ENCODE measurements around the gene HRH1.
"Not testable (repeated sequence)": the region's sequence is repeated elsewhere in the genome, so short reads cannot be mapped to it uniquely, and the experiment has no call there.

HRH1 gene, protein sequence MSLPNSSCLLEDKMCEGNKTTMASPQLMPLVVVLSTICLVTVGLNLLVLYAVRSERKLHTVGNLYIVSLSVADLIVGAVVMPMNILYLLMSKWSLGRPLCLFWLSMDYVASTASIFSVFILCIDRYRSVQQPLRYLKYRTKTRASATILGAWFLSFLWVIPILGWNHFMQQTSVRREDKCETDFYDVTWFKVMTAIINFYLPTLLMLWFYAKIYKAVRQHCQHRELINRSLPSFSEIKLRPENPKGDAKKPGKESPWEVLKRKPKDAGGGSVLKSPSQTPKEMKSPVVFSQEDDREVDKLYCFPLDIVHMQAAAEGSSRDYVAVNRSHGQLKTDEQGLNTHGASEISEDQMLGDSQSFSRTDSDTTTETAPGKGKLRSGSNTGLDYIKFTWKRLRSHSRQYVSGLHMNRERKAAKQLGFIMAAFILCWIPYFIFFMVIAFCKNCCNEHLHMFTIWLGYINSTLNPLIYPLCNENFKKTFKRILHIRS

DNA sequence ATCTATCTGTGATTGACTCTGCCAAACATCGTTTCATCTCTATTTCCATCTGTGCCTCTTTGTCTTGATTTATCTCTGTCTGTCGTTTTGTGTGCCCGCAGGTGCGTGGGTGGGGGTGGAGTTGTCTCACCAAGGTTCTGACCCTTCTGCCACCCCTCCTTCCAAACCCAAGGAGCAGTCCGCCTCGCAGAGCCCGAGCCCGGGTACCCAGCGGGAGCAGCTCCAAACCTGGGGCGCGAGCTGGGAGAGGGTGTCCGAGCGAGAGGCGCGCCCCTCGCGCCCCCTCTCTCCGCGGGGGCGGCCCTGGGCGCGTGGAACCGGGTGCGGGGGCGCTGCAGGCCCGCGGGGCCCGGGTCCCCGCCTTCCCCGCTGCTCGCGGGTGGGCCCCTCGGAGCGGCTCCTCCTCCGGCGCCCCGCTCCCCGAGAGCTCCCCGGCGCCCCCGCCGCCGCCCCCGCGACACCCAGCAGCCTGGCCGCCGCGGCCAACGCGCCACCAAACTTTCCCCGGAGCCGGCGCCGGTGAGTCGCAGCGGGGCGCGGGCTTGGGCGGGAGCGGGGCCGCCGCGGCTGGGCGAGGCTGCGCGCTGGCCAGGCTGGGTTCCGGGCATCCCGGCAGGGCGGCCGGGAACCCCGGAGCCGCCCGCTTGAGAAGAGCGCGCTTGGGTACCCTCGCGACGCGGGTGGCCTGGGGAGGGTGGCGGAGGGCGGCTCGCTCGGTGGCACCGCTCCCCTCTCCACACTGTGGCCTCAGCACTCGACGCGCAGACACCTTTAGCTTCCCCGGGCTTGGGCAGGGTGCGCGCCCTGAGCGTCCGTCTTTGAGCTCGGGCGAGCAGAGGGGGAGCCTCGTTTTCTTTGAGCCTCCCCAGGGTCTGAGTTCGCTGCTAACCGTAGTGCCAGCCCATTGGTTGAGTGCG is at the start of gene HRH1:
Gene HRH1, plus strand, starts transcription at position 458 of the 917 bp plus-strand sequence. CDS start 104,545 bp downstream, outside the sequence.
- no peak within 1 kb of the TSS for H3K27ac Mint-ChIP-seq
- no peaks in the 10 kb centered on the region for H3K9me3 Mint-ChIP-seq
- no peak for DNase-seq
- peak; percentile 61 for ATAC-seq
- H3K27me3 Mint-ChIP-seq: peaks cover 87% of the 10 kb centered on the region
- H3K4me1 Mint-ChIP-seq: peaks cover 19% of the 10 kb centered on the region
- H3K4me3 Mint-ChIP-seq: peak within 1 kb of the TSS; percentile 56 to 74

DNA sequence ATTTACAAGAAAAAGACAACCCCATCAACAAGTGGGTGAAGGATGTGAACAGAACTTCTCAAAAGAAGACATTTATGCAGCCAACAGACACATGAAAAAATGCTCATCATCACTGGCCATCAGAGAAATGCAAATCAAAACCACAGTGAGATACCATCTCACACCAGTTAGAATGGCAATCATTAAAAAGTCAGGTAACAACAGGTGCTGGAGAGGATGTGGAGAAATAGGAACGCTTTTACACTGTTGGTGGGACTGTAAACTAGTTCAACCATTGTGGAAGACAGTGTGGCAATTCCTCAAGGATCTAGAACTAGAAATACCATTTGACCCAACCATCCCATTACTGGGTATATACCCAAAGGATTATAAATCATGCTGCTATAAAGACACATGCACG is 41.0 kb upstream of the HRH1 start:
- H3K4me1 Mint-ChIP-seq, H3K27ac Mint-ChIP-seq, ATAC-seq, H3K4me3 Mint-ChIP-seq, H3K9me3 Mint-ChIP-seq, DNase-seq: not testable (repeated sequence)
- peaks cover 68% of the 10 kb centered on the region for H3K27me3 Mint-ChIP-seq

DNA sequence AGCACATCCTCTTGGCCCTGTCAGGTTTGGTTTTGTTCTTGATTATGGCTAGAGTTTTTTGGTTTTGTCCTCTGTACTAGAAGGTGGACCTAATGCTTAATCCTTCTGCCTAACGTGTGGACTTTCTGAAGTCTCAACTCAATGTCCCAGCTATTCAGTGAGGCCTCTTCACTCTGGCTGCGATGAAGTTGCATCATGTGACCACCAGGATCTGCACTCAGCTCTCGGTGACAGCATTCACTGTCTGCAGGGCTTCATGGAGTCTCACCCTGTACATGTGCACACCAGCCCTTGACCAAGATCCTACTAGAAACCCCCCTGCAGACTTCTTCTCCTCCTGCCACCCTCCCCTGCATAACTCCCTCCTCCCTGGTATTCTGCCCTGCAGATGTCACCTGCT is 38.7 kb upstream of the HRH1 start:
- Mint-ChIP-seq H3K27ac (no peak overlapping the region), H3K4me3 (no peak overlapping the region), H3K27me3 (peaks cover 72% of the 10 kb centered on the region), H3K4me1 (no peaks in the 10 kb centered on the region), H3K9me3 (peaks cover 0 to 6% of the 10 kb centered on the region in 2 donors)
- no peak for DNase-seq
- ATAC-seq: no peak

DNA sequence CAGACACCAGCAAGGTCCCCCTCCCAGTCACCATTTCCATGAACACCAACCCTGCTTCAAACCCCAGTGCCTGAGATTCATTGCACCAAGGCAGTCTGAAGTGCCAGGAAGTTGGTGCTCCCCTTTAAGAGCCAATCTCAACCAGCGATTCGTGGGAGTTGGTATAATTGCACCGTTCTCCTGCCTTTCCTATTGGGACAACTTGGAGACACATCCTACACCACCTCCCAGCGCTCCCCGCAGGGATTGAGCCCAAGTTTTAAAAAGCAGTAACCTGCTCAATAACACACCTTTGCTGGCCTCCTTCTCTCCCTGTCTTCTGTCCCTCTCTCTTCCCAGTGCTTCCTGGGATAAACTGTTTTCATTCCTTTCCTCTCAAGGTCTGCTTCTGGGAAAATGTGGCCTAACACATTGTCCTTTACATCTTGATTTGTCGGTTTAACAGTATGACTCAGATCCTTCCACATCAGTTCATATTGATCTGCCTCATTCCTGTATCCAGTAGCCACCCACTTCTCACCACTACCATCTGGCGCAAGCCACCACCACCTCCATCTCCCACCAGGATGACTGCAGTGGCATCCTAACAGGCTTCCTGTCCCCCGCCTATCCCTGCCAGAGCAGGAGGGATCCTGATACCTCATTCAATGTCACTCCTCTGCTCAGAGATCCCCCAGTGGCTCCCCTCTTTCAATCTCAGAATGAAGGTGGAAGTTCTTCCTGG is 37.8 kb upstream of the HRH1 start:
- no peak overlapping the region for H3K4me3 Mint-ChIP-seq
- H3K4me1 Mint-ChIP-seq: no peaks in the 10 kb centered on the region
- ATAC-seq (no peak), DNase-seq (no peak)
- H3K27me3 Mint-ChIP-seq: peaks cover 69% of the 10 kb centered on the region
- no peak overlapping the region for H3K27ac Mint-ChIP-seq
- H3K9me3 Mint-ChIP-seq: peaks cover 0 to 6% of the 10 kb centered on the region in 2 donors

DNA sequence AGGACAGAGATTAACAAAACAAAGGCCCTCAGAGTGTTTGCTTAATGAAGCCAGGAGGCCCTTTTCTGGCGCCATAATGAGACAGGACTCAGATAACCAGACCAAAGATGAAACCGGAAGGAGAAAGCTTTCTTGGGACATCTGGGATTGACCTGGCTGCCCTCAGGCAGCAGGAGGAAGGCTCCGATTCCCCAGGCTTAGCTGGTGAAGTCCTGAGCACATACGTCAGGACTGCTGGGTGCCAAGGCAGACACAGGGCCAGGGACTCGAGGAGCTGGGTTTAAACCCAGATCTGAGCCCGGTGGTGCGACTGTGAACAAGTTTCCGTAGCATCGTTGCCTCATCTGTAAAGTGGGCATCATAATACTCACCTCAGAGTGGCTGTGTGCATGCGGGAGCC is 36.7 kb upstream of the HRH1 start:
- DNase-seq (no peak), ATAC-seq (no peak)
- H3K27ac Mint-ChIP-seq: no peak overlapping the region
- H3K4me3 Mint-ChIP-seq: no peak overlapping the region
- peaks cover 69% of the 10 kb centered on the region for H3K27me3 Mint-ChIP-seq
- no peaks in the 10 kb centered on the region for H3K4me1 Mint-ChIP-seq
- peaks cover 0 to 11% of the 10 kb centered on the region in 2 donors for H3K9me3 Mint-ChIP-seq

GRCh38 chr3:11118181-11118682 is 36.1 kb upstream of the HRH1 start:
- DNase-seq: no peak

GRCh38 chr3:11120091-11120805 is 34.0 kb upstream of the HRH1 start:
- peaks cover 68% of the 10 kb centered on the region for H3K27me3 Mint-ChIP-seq
- ATAC-seq (no peak), DNase-seq (no peak)
- no peak overlapping the region for H3K27ac Mint-ChIP-seq
- peaks cover 0 to 18% of the 10 kb centered on the region in 2 donors for H3K9me3 Mint-ChIP-seq
- no peaks in the 10 kb centered on the region for H3K4me1 Mint-ChIP-seq
- H3K4me3 Mint-ChIP-seq: no peak overlapping the region

More at GRCh38 chr3:11118181-11118682, 36.1 kb upstream of the HRH1 start:
- Mint-ChIP-seq H3K27ac (no peak overlapping the region), H3K27me3 (peaks cover 68% of the 10 kb centered on the region), H3K9me3 (peaks cover 0 to 17% of the 10 kb centered on the region in 2 donors), H3K4me3 (no peak overlapping the region), H3K4me1 (no peaks in the 10 kb centered on the region)
- no peak for ATAC-seq

- ATAC-seq (peak; percentile 54), DNase-seq (no peak)
- Mint-ChIP-seq H3K27me3 (peaks cover 22% of the 10 kb centered on the region), H3K4me3 (no peak overlapping the region), H3K9me3 (peaks cover 0 to 19% of the 10 kb centered on the region in 2 donors), H3K27ac (no peak overlapping the region), H3K4me1 (no peaks in the 10 kb centered on the region)
Observed at GRCh38 chr3:11126653-11127052, 27.6 kb upstream of the HRH1 start.

- no peak for DNase-seq
- Mint-ChIP-seq H3K27me3 (peaks cover 8% of the 10 kb centered on the region), H3K27ac (peak overlapping the region in 1 of 2 donors; percentile 18), H3K4me3 (no peak overlapping the region), H3K4me1 (no peaks in the 10 kb centered on the region), H3K9me3 (peaks cover 0 to 7% of the 10 kb centered on the region in 2 donors)
- peak; percentile 23 for ATAC-seq
Observed at GRCh38 chr3:11128682-11129632, 25.3 kb upstream of the HRH1 start.

DNA sequence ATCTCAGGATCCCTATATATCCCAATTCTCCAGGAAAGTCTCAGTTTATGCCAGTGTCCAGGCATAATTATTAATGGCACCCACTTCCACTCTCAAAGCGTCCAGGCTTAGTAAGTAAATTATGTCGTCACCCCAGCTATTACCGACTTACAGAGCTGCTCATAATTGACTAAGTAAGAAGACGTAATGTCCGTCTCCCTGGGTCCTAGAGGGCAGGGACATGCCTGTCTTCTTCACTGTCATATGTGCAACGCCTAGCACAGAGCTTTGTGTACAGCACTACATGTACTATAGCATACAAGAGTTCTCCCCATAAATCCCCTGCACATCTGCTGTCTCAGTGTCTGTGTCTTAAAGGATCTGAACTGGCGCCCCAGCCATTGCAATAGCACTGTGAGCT is 23.9 kb upstream of the HRH1 start:
- H3K4me3 Mint-ChIP-seq: no peak overlapping the region
- H3K27me3 Mint-ChIP-seq: peaks cover 8% of the 10 kb centered on the region
- H3K4me1 Mint-ChIP-seq: no peaks in the 10 kb centered on the region
- peaks cover 0 to 7% of the 10 kb centered on the region in 2 donors for H3K9me3 Mint-ChIP-seq
- no peak overlapping the region for H3K27ac Mint-ChIP-seq
- no peak for DNase-seq
- no peak for ATAC-seq

GRCh38 chr3:11131371-11131770 is 22.9 kb upstream of the HRH1 start:
- H3K27ac Mint-ChIP-seq: no peak overlapping the region
- peaks cover 1% of the 10 kb centered on the region for H3K27me3 Mint-ChIP-seq
- DNase-seq: no peak
- ATAC-seq: no peak
- H3K4me1 Mint-ChIP-seq: no peaks in the 10 kb centered on the region
- peaks cover 0 to under 1% of the 10 kb centered on the region in 2 donors for H3K9me3 Mint-ChIP-seq
- H3K4me3 Mint-ChIP-seq: no peak overlapping the region

DNA sequence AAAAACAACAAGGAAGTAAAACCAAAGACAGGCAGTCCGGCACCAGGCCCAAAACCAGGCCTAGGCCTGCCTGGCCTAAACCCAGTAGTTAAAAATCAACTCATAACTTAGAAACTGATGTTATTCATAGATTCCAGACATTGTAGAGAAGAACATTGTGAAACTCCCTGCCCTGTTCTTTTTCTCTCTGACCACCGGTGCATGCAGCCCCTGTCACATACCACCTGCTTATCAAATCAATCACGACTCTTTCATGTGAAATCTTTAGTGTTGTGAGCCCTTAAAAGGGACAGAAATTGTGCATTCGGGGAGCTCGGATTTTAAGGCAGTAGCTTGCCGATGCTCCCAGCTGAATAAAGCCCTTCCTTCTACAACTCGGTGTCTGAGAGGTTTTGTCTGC is 22.4 kb upstream of the HRH1 start:
- H3K27ac Mint-ChIP-seq, H3K4me3 Mint-ChIP-seq, H3K9me3 Mint-ChIP-seq, ATAC-seq, DNase-seq, H3K4me1 Mint-ChIP-seq, H3K27me3 Mint-ChIP-seq: not testable (repeated sequence)

- peaks cover 0 to 6% of the 10 kb centered on the region in 2 donors for H3K9me3 Mint-ChIP-seq
- no peak overlapping the region for H3K27ac Mint-ChIP-seq
- H3K4me3 Mint-ChIP-seq: no peak overlapping the region
- DNase-seq: no peak
- no peaks in the 10 kb centered on the region for H3K4me1 Mint-ChIP-seq
- no peak for ATAC-seq
- peaks cover 7% of the 10 kb centered on the region for H3K27me3 Mint-ChIP-seq
Observed at GRCh38 chr3:11132861-11133260, 21.4 kb upstream of the HRH1 start.

GRCh38 chr3:11134794-11135193 is 19.5 kb upstream of the HRH1 start:
- DNase-seq (no peak), ATAC-seq (peak; percentile 42)
- Mint-ChIP-seq H3K4me3 (no peak overlapping the region), H3K9me3 (peaks cover 0 to 6% of the 10 kb centered on the region in 2 donors), H3K27ac (no peak overlapping the region), H3K27me3 (peaks cover 13% of the 10 kb centered on the region), H3K4me1 (no peaks in the 10 kb centered on the region)

Measured in stimulated activated naive CD8-positive, alpha-beta T cell treated with anti-CD3 and anti-CD28 coated beads, Interleukin-15, amount 100 ng/mL, for 72 hours (primary cell).